ENCODE data around the gene HPD. TPM values are rescaled to one million over a fixed set of nuclear protein-coding genes. Genes with fewer than 3 reads are reported as not detected.

The HPD gene
- total and polyA plus RNA-seq, 2 of the 4 experiments (the other 2 are of a cell fraction), result 0.15 to 0.18 TPM

- DNase-seq, result peak; percentile 99
- Histone ChIP-seq H4K20me1 (ENCODE audit: insufficient read depth, low read length) (peaks cover 6% of the 10 kb centered on the region), H3K9me3 (ENCODE audit: control insufficient read depth, insufficient read depth, low read length) (no peaks in the 10 kb centered on the region), H2BK20ac (ENCODE audit: low read depth, low read length) (peak overlapping the region; percentile 21; the same call in 1 of the 2 replicates), H2BK120ac (ENCODE audit: low read depth, low read length) (peak overlapping the region; percentile 86), H2AFZ (replicated peaks; ENCODE audit: low read length, poor library complexity) (peak overlapping the region; percentile 73), H4K8ac (ENCODE audit: low read depth in 2 of 2, low read length in 2 of 2) (peak overlapping the region in 1 of 2 experiments; percentile 84; a peak in 2 of 4 replicates), H3K27me3 (ENCODE audit: control insufficient read depth, insufficient read depth, low read length) (no peaks in the 10 kb centered on the region), H2AK5ac (ENCODE audit: low read depth, low read length) (peak overlapping the region; percentile 71; the same call in 1 of the 2 replicates), H3K9me1 (ENCODE audit: insufficient read depth, low read length) (peaks cover 11% of the 10 kb centered on the region; the same call in 1 of the 2 replicates), H3K4me1 (ENCODE audit: control insufficient read depth, insufficient read depth, low read length) (peaks cover 4% of the 10 kb centered on the region), H2AK9ac (replicated peaks; ENCODE audit: low read depth, low read length, poor library complexity) (no peak overlapping the region), H3K23ac (ENCODE audit: low read depth, low read length) (peak overlapping the region; percentile 84; the same call in 1 of the 2 replicates), H4K5ac (ENCODE audit: low read depth, low read length) (peak overlapping the region; percentile 77; the same call in 1 of the 2 replicates), H3K18ac (ENCODE audit: low read depth, low read length) (peak overlapping the region; percentile 8; the same call in 1 of the 2 replicates), H2BK15ac (ENCODE audit: low read depth, low read length) (no peak overlapping the region), H4K91ac (ENCODE audit: insufficient read depth, low read depth, low read length) (0 out of 2 replicates have a peak overlapping the region, but pooled peaks have one; percentile 3), H3K56ac (ENCODE audit: extremely low read depth, insufficient read depth, low read length) (0 out of 2 replicates have a peak overlapping the region, but pooled peaks have one; percentile 5), H3K4me3 (ENCODE audit: insufficient read depth, low read depth, low read length) (no peak overlapping the region), H3K14ac (replicated peaks; ENCODE audit: low read depth, low read length) (0 out of 2 replicates have a peak overlapping the region, but pooled peaks have one; percentile 64), H3K4ac (ENCODE audit: low read depth, low read length) (peak overlapping the region; percentile 68), H3K79me1 (ENCODE audit: low read depth in 1 of 2, low read length in 2 of 2) (no peaks in the 10 kb centered on the region), H3K9ac (ENCODE audit: low read depth, low read length) (0 out of 2 replicates have a peak overlapping the region, but pooled peaks have one; percentile 50), H3K36me3 (ENCODE audit: control insufficient read depth, insufficient read depth, low read length) (no peaks in the 10 kb centered on the region), H3K4me2 (ENCODE audit: low read depth, low read length) (peak overlapping the region; percentile 47), H2BK5ac (ENCODE audit: low read depth, low read length, poor library complexity, severe bottlenecking) (peak overlapping the region; percentile 76), H3K27ac (ENCODE audit: insufficient read depth, low read length) (peak overlapping the region; percentile 94)
- TF ChIP-seq MAZ (IDR thresholded peaks at IDR 0.05; ENCODE audit: borderline replicate concordance, low read depth, low read length) (peak; percentile 62; the same call in 1 of the 2 replicates), RAD21 (IDR thresholded peaks at IDR 0.05; ENCODE audit: low read length) (peak; percentile 1; the same call in 1 of the 2 replicates), USF2 (IDR thresholded peaks at IDR 0.05; ENCODE audit: low read depth, low read length) (peak; percentile 68; the same call in 1 of the 2 replicates), RCOR1 (IDR thresholded peaks at IDR 0.05; ENCODE audit: insufficient replicate concordance, low read length) (no peak), CHD1 (IDR thresholded peaks at IDR 0.05; ENCODE audit: low read depth, low read length) (no peak), ELK1 (IDR thresholded peaks at IDR 0.05; ENCODE audit: borderline replicate concordance, low read depth, low read length) (no peak), POLR2A (IDR thresholded peaks at IDR 0.05; ENCODE audit: low read depth, low read length) (no peak), MXI1 (IDR thresholded peaks at IDR 0.05; ENCODE audit: borderline replicate concordance, low read depth, low read length) (0 out of 2 replicates have a peak, but pooled peaks have one; percentile 25), MAFK (IDR thresholded peaks at IDR 0.05; ENCODE audit: low read depth, low read length) (peak; percentile 50), FOS (IDR thresholded peaks at IDR 0.05; ENCODE audit: low read depth, low read length) (peak; percentile 75), CEBPB (IDR thresholded peaks at IDR 0.05; ENCODE audit: low read depth, low read length) (peak; percentile 35; the same call in 1 of the 2 replicates)
- ChIA-PET POLR2A (ENCODE audit: unreplicated experiment) (interaction anchor here (1.5 kb wide), 1 partner anchor 16 kb away, joined by 5 read pairs; the partner anchor contains the start of gene PSMD9), CTCF (interaction anchor here (0.5 to 1.4 kb wide), 6 partner anchors 11 to 87 kb away, joined by 3 to 6 read pairs (median 4); partner anchors contain the start of genes HPD and PSMD9)
- peak; percentile 99 for ATAC-seq (ENCODE audit: low read depth)
- WGBS, 2 experiments (ENCODE audit: extremely low coverage in 2 of 2, insufficient read length in 1 of 2), result 0% methylated on average over 1 of the region's 5 CpGs; no CpG with 5 or more reads in 1 of the 2 experiments
- dilution Hi-C loops (cut with HindIII; ENCODE audit: low sequenced_read_pairs, unreplicated experiment) (no loop called here), in situ Hi-C loops (cut with MboI; ENCODE audit: low sequenced_read_pairs) (no loop called here), intact Hi-C loops (cut with micrococcal nuclease) (loop anchor here (5.0 kb wide), 1 partner anchor 35 kb away; no protein-coding TSS in a partner anchor)
- BruUV-seq (replicated peaks), result no TSS peak
Measured at GRCh38 chr12:121872546-121873215, 14.0 kb upstream of the HPD start.
